GM18867 (cell line): ENCODE data around the gene GOLGA8K.
"Not testable (repeated sequence)": the region's sequence is repeated elsewhere in the genome, so short reads cannot be mapped to it uniquely, and the experiment has no call there.

ENCODE experiments used
- ATAC-seq: cut with Tn5 transposase; IDR thresholded peaks from one replicate; pipeline ENCODE4 v1.9.1; 2021; ENCODE audit warnings: mild to moderate bottlenecking, moderate library complexity; ENCODE audit not compliant: unreplicated experiment

The GOLGA8K gene

GRCh38 chr15:32403192-32403591 lies at the start of gene GOLGA8K:
Gene GOLGA8K, minus strand, starts transcription at chr15:32403292. Its CDS starts 98 bp downstream, at chr15:32403194.
- not testable (repeated sequence) for ATAC-seq

DNA sequence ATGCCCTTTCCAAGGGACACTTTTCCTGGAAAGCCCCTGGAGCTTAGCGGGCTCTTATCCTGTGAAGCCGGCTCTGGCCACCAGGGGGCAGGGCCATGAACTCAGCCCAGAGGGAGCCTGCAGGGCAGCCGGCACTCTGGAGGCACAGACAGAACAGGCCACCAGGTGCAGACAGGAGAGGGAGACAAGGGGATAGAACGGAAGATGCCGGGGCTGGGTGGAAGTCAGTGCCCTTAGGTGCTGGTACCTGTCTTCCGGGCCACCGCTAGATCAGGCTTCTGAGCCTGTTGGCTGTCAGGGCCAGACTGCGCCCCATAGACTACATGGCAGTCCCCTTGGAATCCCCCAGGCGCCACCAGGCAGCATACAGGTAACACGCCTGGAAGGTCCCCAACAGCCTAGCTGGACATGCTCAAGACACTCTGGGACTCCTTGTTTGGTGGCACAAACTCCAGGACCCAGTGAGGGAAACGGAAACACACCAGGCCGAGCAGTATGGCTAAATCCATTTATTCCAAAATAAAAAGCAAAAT lies 37.4 kb upstream of the GOLGA8K start:
- not testable (repeated sequence) for ATAC-seq

DNA sequence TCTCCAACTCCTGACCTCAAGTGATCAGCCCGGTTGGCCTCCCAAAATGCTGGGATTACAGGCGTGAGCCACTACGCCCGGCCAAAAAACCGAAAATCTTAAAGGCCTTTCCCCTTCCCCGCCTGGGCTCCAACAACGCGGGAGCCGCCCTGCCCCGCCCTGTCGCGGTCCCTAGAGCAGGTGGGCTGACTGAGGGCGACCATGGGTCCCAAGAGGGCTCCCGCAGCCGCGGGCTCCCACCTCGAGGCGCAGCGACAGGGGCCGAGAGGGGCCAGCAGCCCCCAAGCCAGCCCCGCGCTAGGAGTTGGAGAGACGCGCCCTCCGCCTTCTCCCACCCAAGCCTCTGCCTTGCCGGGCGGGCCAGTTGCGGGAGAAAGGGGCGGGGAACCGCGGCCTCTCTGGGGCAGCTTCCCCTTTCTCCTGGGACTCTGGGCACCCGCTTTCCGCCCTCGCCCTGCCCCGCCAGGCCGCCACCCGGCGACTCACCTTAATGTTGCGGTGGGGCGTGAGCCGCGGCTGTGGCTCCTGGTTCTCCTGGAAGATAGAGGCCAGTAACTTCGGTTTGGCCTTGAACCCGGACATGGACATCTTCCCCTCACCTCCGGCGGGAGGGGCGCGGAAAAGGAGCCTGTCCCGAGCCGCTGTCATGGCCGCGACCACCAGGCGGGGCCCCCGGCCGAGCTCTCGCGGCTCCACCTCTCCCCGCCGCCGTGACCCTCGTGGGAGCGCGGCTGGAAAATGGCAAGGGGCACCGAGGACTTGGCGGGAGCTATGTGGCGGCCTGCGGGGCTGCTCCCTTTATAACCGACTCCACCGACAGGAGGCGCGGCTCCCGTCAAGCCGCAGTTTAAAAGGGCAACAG lies 31.2 kb upstream of the GOLGA8K start:
- not testable (repeated sequence) for ATAC-seq

DNA sequence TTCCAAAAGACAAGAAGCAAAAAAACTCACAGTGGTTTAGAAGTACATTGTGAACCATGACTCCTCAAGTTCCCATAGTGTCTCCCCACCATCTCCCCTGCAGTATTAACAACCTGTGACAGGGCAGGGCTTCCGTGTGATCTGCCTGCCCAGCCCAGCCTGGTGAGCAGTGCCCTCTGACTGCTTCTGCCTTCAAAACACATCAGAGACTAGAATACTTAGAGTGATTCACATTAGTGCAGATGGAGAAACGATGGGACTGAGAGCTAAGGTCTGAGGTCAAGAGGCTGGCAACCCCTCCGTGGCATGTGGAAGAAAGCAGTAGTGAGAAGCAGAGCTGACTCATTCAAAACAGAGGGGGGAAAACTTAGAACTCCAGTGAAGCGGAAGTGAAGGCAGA lies 24.5 kb upstream of the GOLGA8K start:
- not testable (repeated sequence) for ATAC-seq

DNA sequence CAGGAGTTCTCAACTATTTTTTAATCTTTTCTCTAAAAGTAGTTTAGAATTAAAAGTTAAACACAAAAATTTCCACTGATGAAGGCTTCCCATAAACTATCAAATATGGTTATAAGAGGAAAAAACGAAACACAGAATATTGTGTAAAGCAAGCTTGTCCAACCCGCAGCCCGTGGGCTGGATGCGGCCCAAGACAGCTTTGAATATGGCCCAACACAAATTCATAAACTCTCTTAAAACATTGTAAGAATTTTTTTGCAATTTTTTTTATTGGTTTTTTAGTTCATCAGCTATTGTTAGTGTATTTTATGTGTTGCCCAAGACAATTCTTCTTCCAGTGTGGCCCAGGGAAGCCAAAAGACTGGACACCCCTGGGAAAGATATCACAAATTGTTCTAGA lies 23.4 kb upstream of the GOLGA8K start:
- ATAC-seq, result not testable (repeated sequence)

- not testable (repeated sequence) for ATAC-seq
These were observed 4.8 kb upstream of the GOLGA8K start for GRCh38 chr15:32407903-32408302.

DNA sequence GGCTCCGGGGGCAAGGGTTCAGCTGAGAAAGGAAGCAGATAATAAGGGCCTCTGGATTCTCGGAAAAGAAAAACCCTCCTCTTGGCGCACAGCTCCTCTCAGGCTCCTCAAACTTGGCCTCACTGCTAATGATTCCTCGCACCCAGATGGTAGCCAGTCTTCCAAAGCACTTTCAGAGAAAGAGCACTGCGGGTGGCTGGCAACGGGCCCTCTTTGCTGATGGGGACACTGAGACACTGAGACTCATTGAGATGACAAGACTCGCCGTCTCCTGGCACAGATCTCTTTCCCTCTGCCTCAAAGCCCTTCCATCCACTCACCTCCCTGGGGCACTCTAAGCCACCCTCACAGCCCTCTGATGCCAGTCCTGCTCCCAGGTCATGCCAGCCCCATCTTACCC lies 6.6 kb downstream of the GOLGA8K start:
- ATAC-seq, result not testable (repeated sequence)

DNA sequence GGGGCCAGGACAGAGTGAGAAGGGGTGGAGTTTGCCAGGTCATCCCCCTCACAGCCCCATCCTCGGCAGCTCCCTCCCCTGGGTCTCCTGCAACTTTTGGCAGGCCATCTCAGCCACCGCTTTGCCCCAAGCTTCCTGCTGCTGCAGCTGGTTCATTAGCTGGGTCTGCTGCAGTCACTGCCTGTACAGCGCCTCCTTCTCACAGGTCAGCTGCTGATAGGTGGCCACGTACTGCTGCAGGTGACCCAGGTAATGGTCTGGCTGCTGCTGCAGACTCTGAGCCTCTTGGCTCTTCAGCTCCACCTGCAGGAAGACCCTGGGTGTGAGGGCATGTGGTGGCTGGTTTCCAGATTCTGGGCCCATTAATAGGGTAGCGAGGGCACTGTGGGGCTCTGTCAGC lies 8.3 kb downstream of the GOLGA8K start:
- ATAC-seq, result not testable (repeated sequence)

DNA sequence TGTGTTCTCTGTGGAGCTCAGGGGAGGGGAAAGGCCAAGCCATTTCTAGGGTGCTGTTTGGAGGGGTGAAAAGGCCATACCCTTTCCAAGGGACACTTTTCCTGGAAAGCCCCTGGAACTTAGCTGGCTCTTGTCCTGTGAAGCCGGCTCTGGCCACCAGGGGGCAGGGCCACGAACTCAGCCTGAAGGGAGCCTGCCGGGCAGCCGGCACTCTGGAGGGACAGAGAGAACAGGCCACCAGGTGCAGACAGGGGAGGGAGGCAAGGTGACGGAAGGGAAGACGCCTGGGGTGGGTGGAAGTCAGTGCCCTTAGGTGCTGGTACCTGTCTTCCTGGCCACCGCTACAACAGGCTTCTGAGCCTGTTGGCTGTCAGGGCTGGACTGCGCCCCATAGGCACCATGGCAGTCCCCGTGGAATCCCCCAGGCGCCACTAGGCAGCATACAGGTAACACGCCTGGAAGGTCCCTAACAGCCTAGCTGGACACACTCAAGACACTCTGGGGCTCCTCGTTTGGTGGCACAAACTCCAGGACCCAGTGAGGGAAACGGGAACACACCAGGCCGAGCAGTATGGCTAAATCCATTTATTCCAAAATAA lies 14.9 kb downstream of the GOLGA8K start:
- not testable (repeated sequence) for ATAC-seq

GRCh38 chr15:32385823-32386495 lies 17.1 kb downstream of the GOLGA8K start:
- ATAC-seq, result not testable (repeated sequence)

GRCh38 chr15:32374185-32374584 lies 28.9 kb downstream of the GOLGA8K start:
- ATAC-seq, result not testable (repeated sequence)

GRCh38 chr15:32373707-32374106 lies 29.4 kb downstream of the GOLGA8K start:
- not testable (repeated sequence) for ATAC-seq

DNA sequence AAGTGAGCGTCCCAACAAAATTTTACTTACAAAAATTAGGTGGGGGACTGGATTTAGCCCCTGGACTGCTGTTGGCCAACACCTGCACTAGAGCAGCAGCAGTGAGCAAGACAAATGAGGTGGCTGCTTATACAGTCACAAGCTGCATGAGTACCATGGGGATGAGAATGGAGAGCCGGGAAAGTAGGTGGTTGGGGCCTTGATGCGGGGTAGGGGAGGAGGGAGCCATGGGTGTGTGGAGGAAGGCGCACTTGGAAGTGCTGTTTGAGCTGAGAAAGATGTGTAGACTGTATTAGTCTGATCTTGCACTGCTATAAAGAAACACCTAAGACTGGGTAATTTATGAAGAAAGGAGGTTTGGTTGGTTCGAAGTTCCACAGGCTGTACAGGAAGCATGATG lies 31.0 kb downstream of the GOLGA8K start:
- ATAC-seq, result not testable (repeated sequence)

DNA sequence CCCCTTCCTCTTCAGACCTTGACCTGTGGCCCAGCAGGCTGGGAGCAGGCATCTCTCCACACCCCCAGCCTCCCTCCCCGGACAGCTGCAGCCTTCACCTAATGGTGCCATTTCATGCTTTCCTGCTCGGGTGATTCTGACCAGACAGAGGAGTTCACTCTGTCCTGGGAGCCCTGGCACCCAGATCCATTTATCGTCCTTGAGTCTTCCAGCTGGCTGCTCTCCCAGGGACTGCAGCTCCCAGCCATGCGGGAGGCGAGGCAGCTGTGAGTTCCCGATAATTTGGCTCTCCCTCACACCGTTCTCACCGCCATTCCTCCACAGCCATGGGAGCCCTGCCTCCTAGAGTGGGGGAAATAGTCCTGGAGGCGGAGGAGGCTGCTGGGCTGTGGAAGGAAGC lies 32.6 kb downstream of the GOLGA8K start:
- ATAC-seq, result not testable (repeated sequence)

GRCh38 chr15:32370064-32370463 lies 33.0 kb downstream of the GOLGA8K start:
- ATAC-seq, result not testable (repeated sequence)

- not testable (repeated sequence) for ATAC-seq
These were observed 36.6 kb downstream of the GOLGA8K start for GRCh38 chr15:32366492-32366891.

DNA sequence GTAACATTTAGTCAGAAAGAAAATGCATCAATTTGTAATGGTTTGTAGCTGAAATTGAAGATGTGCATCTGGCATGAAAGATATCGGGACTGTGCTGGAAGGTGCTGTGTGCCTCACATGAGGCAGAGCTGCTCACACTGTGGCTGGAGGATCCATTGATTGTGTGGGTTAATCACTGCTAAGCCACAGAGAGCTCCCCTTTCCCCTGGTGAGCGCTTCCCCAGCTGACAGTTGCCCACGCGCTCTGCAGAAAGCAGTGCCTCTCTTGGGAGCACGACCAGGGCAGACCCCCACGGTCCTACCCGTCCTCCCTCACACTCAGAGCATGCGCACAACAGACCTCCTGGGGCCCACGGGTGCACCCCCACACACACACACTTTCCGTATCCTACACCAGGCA lies 37.1 kb downstream of the GOLGA8K start:
- ATAC-seq, result not testable (repeated sequence)

GRCh38 chr15:32364944-32365343 lies 38.1 kb downstream of the GOLGA8K start:
- not testable (repeated sequence) for ATAC-seq

- not testable (repeated sequence) for ATAC-seq
These were observed 39.6 kb downstream of the GOLGA8K start for GRCh38 chr15:32363449-32363848.

DNA sequence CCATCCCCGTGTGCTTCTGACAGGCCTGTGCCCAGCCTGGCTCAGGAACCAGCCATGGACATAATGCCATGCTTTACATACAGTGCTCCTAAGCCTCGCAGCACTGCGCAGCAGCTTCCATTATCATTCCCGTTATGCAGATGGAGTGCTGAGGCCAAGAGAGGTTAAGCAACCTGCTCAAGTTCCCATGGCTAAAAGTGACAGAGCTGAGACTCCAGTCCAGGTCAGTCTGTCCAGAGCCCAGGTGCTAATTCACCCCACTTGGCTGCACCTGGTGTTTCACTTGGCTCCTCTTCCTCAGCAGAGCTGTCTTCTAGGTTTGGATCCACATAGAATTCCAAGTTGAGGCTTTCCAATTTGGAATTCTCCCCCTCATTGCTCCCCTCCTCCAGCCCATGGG lies 41.4 kb downstream of the GOLGA8K start:
- ATAC-seq, result not testable (repeated sequence)

DNA sequence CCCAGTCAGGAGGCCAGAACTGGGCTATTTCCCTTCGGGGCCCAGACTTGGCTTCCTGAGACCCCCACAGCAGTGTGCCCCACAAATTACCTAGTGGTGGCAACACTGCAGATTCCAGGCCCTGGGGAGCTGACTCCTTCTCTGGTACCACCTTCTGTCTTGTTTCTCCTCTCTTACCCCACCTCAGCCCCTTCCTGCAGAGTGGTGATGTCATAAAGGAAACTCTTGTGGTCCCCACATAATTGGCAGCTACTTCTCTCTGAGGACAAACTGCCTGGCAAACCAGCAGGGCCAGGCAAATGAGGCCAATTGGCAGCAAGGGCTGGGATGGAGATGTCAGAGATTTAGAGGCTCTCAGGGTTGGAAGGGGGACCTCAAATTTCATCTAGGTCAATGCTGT lies 44.6 kb downstream of the GOLGA8K start:
- ATAC-seq, result not testable (repeated sequence)
